Stomach (tissue), 4 donors: ENCODE data around the gene PCDHA3.

Experiments
- CTCF ChIP-seq, 7 experiments: fragments of 450-650 bp in 4 of 7; fragments of 200-600 bp in 3 of 7; sonication (generic) in 3 of 7; IDR thresholded peaks; one replicate each; pipeline ENCODE4 v1.5.1; 2016 to 2019; ENCODE audit warnings: antibody characterized with exemption in 7 of 7, control low read depth in 2 of 7, mild to moderate bottlenecking in 1 of 7
- EP300 ChIP-seq: sonication (generic); formaldehyde crosslinking; IDR thresholded peaks from one replicate; pipeline ENCODE4 v1.6.1; 2017; ENCODE audit warnings: antibody characterized with exemption
- POLR2A ChIP-seq, 4 donors: fragments of 450-650 bp; IDR thresholded peaks; one replicate each; pipeline ENCODE4 v1.6.1; 2016; ENCODE audit warnings: antibody characterized with exemption in 4 of 4, control low read depth in 2 of 4, mild to moderate bottlenecking in 1 of 4, moderate library complexity in 1 of 4
- POLR2AphosphoS5 ChIP-seq, 3 donors: sonication (generic); formaldehyde crosslinking; IDR thresholded peaks; one replicate each; pipeline ENCODE4 v1.6.1; 2016; ENCODE audit warnings: antibody characterized with exemption in 3 of 3

DNA sequence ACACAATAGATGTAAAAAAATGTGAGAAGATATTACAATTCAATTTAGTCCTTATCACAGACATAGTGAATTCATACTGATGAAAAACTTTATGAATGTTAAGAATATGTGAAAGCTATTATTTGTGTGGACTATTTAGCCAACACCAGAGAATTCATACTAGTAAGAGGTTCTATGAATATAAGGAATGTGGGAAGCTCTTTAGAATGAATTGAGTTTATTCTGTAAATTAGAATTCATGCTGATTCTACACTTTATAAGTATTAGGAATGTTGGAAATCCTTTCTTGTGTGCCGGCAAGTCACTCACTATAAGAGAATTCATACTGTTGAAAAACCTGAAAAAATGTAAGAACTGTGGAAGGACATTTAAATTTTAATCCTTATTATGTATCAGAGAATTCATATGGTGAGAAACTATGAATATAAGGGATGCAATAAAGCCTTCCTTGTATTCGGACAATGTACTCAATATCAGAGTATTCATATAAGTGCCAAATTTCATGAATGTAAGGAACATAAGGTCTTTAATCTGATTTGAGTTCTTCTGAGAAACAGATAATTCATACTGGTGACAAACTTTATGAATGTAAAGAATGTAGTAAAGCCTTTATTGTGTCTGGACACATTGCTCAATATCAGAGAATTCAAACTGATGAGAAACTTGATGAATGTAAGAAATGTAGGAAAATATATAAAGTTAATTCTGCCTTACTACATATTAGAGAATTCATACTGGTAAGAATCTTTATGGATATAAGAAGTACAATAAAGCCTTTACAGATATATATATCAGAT lies 36.5 kb upstream of the PCDHA3 start:
- no peak for TF ChIP-seq CTCF (IDR thresholded peaks at IDR 0.05)
- TF ChIP-seq POLR2AphosphoS5 (IDR thresholded peaks at IDR 0.05): no peak
- TF ChIP-seq EP300: no peak
- no peak for TF ChIP-seq POLR2A (IDR thresholded peaks at IDR 0.05)
